ENCODE measurements around the gene VAMP8. TPM values are rescaled to one million over a fixed set of nuclear protein-coding genes. Genes with fewer than 3 reads are reported as not detected.

The VAMP8 gene
- total RNA-seq, 1 donor from 2014 or later: 0.52 TPM

GRCh38 chr2:85596486-85597143 lies 19.2 kb downstream of the VAMP8 start:
- Histone ChIP-seq H3K4me3 (peak overlapping the region; percentile 76), H3K4me2 (peak overlapping the region; percentile 87), H3K9me3 (ENCODE audit: low read depth) (no peaks in the 10 kb centered on the region), H3K27me3 (no peaks in the 10 kb centered on the region), H4K20me1 (ENCODE audit: low read depth) (peaks cover 13% of the 10 kb centered on the region), H3K27ac (no peak overlapping the region), H2AFZ (replicated peaks) (no peak overlapping the region), H3K9ac (peak overlapping the region; percentile 65), H3K79me2 (ENCODE audit: low read depth) (peaks cover 25% of the 10 kb centered on the region), H3K4me1 (peaks cover 8% of the 10 kb centered on the region), H3F3A (ENCODE audit: low read depth) (peaks cover 3% of the 10 kb centered on the region), H3K36me3 (no peaks in the 10 kb centered on the region)
- Mint-ChIP-seq H3K4me1 (peaks cover 32% of the 10 kb centered on the region), H3K9me3 (no peaks in the 10 kb centered on the region), H3K27ac (no peak overlapping the region), H3K27me3 (ENCODE audit: insufficient read depth, low read depth) (peaks cover 7% of the 10 kb centered on the region), H3K36me3 (no peaks in the 10 kb centered on the region), H3K4me3 (peak overlapping the region; percentile 97)
- no peak for DNase-seq (ENCODE audit: low spot score)
- TF ChIP-seq, protein P1, sequence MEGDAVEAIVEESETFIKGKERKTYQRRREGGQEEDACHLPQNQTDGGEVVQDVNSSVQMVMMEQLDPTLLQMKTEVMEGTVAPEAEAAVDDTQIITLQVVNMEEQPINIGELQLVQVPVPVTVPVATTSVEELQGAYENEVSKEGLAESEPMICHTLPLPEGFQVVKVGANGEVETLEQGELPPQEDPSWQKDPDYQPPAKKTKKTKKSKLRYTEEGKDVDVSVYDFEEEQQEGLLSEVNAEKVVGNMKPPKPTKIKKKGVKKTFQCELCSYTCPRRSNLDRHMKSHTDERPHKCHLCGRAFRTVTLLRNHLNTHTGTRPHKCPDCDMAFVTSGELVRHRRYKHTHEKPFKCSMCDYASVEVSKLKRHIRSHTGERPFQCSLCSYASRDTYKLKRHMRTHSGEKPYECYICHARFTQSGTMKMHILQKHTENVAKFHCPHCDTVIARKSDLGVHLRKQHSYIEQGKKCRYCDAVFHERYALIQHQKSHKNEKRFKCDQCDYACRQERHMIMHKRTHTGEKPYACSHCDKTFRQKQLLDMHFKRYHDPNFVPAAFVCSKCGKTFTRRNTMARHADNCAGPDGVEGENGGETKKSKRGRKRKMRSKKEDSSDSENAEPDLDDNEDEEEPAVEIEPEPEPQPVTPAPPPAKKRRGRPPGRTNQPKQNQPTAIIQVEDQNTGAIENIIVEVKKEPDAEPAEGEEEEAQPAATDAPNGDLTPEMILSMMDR (IDR thresholded peaks at IDR 0.05): no peak
- TF ChIP-seq EZH2phosphoT487 (IDR thresholded peaks at IDR 0.05) (no peak), EZH2 (IDR thresholded peaks at IDR 0.05) (no peak)

GRCh38 chr2:85597241-85597640 lies 19.9 kb downstream of the VAMP8 start:
- H3K27ac Mint-ChIP-seq: no peak overlapping the region
- peaks cover 25% of the 10 kb centered on the region for H3K79me2 ChIP-seq (ENCODE audit: low read depth)
- H3K9ac ChIP-seq: no peak overlapping the region
- H3K4me3 Mint-ChIP-seq: peak overlapping the region; percentile 97
- peaks cover 9% of the 10 kb centered on the region for H3K4me1 ChIP-seq
- no peaks in the 10 kb centered on the region for H3K36me3 ChIP-seq
- H3K4me3 ChIP-seq: no peak overlapping the region
- H3K4me2 ChIP-seq: no peak overlapping the region
- no peaks in the 10 kb centered on the region for H3K9me3 Mint-ChIP-seq
- no peaks in the 10 kb centered on the region for H3K9me3 ChIP-seq (ENCODE audit: low read depth)
- no peak overlapping the region for H2AFZ ChIP-seq (replicated peaks)
- H4K20me1 ChIP-seq (ENCODE audit: low read depth): peaks cover 18% of the 10 kb centered on the region
- TF ChIP-seq EZH2 (IDR thresholded peaks at IDR 0.05) (no peak), EZH2phosphoT487 (IDR thresholded peaks at IDR 0.05) (no peak)
- TF ChIP-seq, protein P1 (IDR thresholded peaks at IDR 0.05): no peak
- H3K4me1 Mint-ChIP-seq: peaks cover 34% of the 10 kb centered on the region
- H3F3A ChIP-seq (ENCODE audit: low read depth): peaks cover 3% of the 10 kb centered on the region
- H3K27me3 Mint-ChIP-seq (ENCODE audit: insufficient read depth, low read depth): peaks cover 9% of the 10 kb centered on the region
- H3K36me3 Mint-ChIP-seq: no peaks in the 10 kb centered on the region
- no peak overlapping the region for H3K27ac ChIP-seq
- DNase-seq (ENCODE audit: low spot score): no peak
- no peaks in the 10 kb centered on the region for H3K27me3 ChIP-seq

GRCh38 chr2:85598594-85599340 lies 21.4 kb downstream of the VAMP8 start:
- DNase-seq (ENCODE audit: low spot score): no peak
- H3K4me3 Mint-ChIP-seq: no peak overlapping the region
- TF ChIP-seq EZH2 (IDR thresholded peaks at IDR 0.05) (no peak), EZH2phosphoT487 (IDR thresholded peaks at IDR 0.05) (no peak)
- TF ChIP-seq, protein P1 (IDR thresholded peaks at IDR 0.05): no peak

More at GRCh38 chr2:85598594-85599340, 21.4 kb downstream of the VAMP8 start:
- H3K9me3 Mint-ChIP-seq: no peaks in the 10 kb centered on the region
- no peaks in the 10 kb centered on the region for H3K9me3 ChIP-seq (ENCODE audit: low read depth)
- no peak overlapping the region for H3K4me3 ChIP-seq
- no peak overlapping the region for H3K27ac Mint-ChIP-seq
- no peaks in the 10 kb centered on the region for H3K27me3 ChIP-seq
- peaks cover 38% of the 10 kb centered on the region for H3K4me1 Mint-ChIP-seq
- H2AFZ ChIP-seq (replicated peaks): no peak overlapping the region
- peaks cover 9% of the 10 kb centered on the region for H3K27me3 Mint-ChIP-seq (ENCODE audit: insufficient read depth, low read depth)
- H3K79me2 ChIP-seq (ENCODE audit: low read depth): peaks cover 34% of the 10 kb centered on the region
- H3K27ac ChIP-seq: no peak overlapping the region
- peaks cover 18% of the 10 kb centered on the region for H4K20me1 ChIP-seq (ENCODE audit: low read depth)
- no peak overlapping the region for H3K9ac ChIP-seq
- peaks cover under 1% of the 10 kb centered on the region for H3K36me3 Mint-ChIP-seq
- H3F3A ChIP-seq (ENCODE audit: low read depth): peaks cover 12% of the 10 kb centered on the region
- no peaks in the 10 kb centered on the region for H3K36me3 ChIP-seq
- peaks cover 9% of the 10 kb centered on the region for H3K4me1 ChIP-seq
- H3K4me2 ChIP-seq: no peak overlapping the region

Measured in neural progenitor cell (in vitro differentiated cells).